GM12878 (cell line): Measurements from ENCODE around the gene MRTFA. TPM values are rescaled to one million over a fixed set of nuclear protein-coding genes. Genes with fewer than 3 reads are reported as not detected.

Experiments
- ATAC-seq: fragments of 200-7000 bp; cut with Tn5 transposase; 3 replicates; pipeline ENCODE4 v1.9.1; 2020; ENCODE audit warnings: mild to moderate bottlenecking, moderate library complexity
- BruUV-seq: library from RNA; stranded (reverse); fragments of 400-500 nt; replicated peaks from 2 replicates; lab custom pipeline; 2021; lab: Mats Ljungman, UMichigan
- CTCF ChIA-PET: fragments of 300-600 bp; sonication (Branson Sonifier 250); formaldehyde crosslinking; extraction: SDS; loops from one replicate; lab custom pipeline; 2021; ENCODE audit warnings: inconsistent platforms; lab: Yijun Ruan, JAX
- POLR2A ChIA-PET: fragments of 350-600 bp; formaldehyde crosslinking; extraction: SDS; loops from one replicate; lab custom pipeline; 2021; ENCODE audit warnings: inconsistent platforms; lab: Charles Lee
- RAD21 ChIA-PET: fragments of 300-600 bp; sonication (Branson Sonifier 250); formaldehyde crosslinking; loops from one replicate; lab custom pipeline; 2023; ENCODE audit warnings: antibody characterized with exemption; ENCODE audit not compliant: unreplicated experiment; lab: Charles Lee
- SMC1A ChIA-PET: fragments of 300-600 bp; sonication (Branson Sonifier 250); formaldehyde crosslinking; loops from one replicate; lab custom pipeline; 2023; ENCODE audit not compliant: unreplicated experiment, uncharacterized antibody; lab: Charles Lee
- DNase-seq: peaks from one replicate; pipeline ENCODE4 v3.0.0-alpha.2; 2011; ENCODE audit warnings: low read depth, low spot score
- FAIRE-seq: peaks from 3 replicates; lab custom pipeline; 2011; peaks lifted over from hg19 to GRCh38; lab: Jason Lieb, UNC
- H2AFZ ChIP-seq: 2 replicates; pipeline ENCODE4 v1.6.0; 2011; ENCODE audit warnings: low read depth, low read length, control low read depth; ENCODE audit not compliant: control insufficient read depth
- H3K27ac ChIP-seq: 2 replicates; pipeline ENCODE4 v1.5.1; 2011; ENCODE audit warnings: control low read depth; ENCODE audit not compliant: control insufficient read depth, insufficient read depth
- H3K27me3 ChIP-seq, 2 experiments: replicated peaks in 1 of 2; 2 replicates each; pipeline versions ENCODE4 v1.6.0 to v1.6.1; 2011; ENCODE audit warnings: low read length in 1 of 2; ENCODE audit not compliant: control insufficient read depth in 2 of 2, insufficient read depth in 2 of 2
- H3K36me3 ChIP-seq, 2 experiments: 2 replicates each; pipeline ENCODE4 v1.5.1; 2011; ENCODE audit warnings: low read length in 1 of 2; ENCODE audit not compliant: control insufficient read depth in 2 of 2, insufficient read depth in 2 of 2
- H3K4me1 ChIP-seq: 2 replicates; pipeline ENCODE4 v1.6.1; 2011; ENCODE audit warnings: mild to moderate bottlenecking, low read length, moderate library complexity, mixed read lengths; ENCODE audit not compliant: control insufficient read depth, insufficient read depth
- H3K4me2 ChIP-seq: 2 replicates; pipeline ENCODE4 v1.6.0; 2011; ENCODE audit warnings: control low read depth; ENCODE audit not compliant: control insufficient read depth, insufficient read depth
- H3K4me3 ChIP-seq: fragments of 200-600 bp; sonication (generic); 2 replicates; pipeline ENCODE4 v1.5.1; 2016
- H3K79me2 ChIP-seq: 2 replicates; pipeline ENCODE4 v1.6.0; 2011; ENCODE audit warnings: low read length; ENCODE audit not compliant: control insufficient read depth, insufficient read depth
- H3K9ac ChIP-seq: 2 replicates; pipeline ENCODE4 v1.8.0; 2011; ENCODE audit warnings: low read length, control low read depth, mixed read lengths; ENCODE audit not compliant: control insufficient read depth, insufficient read depth
- H3K9me3 ChIP-seq: replicated peaks from 3 replicates; pipeline ENCODE4 v1.5.1; 2011; ENCODE audit warnings: mild to moderate bottlenecking, low read length; ENCODE audit not compliant: control insufficient read depth, insufficient read depth
- H4K20me1 ChIP-seq: 2 replicates; pipeline ENCODE4 v1.6.0; 2011; ENCODE audit not compliant: control insufficient read depth, insufficient read depth
- ASH2L ChIP-seq: fragments of 300-600, 200-600 bp; sonication (generic); IDR thresholded peaks from 2 replicates; pipeline ENCODE4 v1.6.1; 2017; ENCODE audit warnings: low read depth, mild to moderate bottlenecking, borderline replicate concordance
- BMI1 ChIP-seq: fragments of 450-650 bp; IDR thresholded peaks from 2 replicates; pipeline ENCODE4 v1.6.1; 2016; ENCODE audit warnings: mild to moderate bottlenecking, moderate library complexity, borderline replicate concordance
- E2F4 ChIP-seq: IDR thresholded peaks from 2 replicates; pipeline ENCODE4 v1.6.1; 2012; ENCODE audit warnings: low read depth, low read length, improper control_type of control experiment
- RCOR1 ChIP-seq: conservative IDR thresholded peaks from 2 replicates; pipeline ENCODE4 v1.6.1; 2012; ENCODE audit warnings: low read depth, low read length, improper control_type of control experiment
- SMAD5 ChIP-seq: IDR thresholded peaks from 2 replicates; pipeline ENCODE4 v1.6.1; 2016; ENCODE audit warnings: antibody characterized with exemption, low read depth
- SMARCA5 ChIP-seq: fragments of 450-650 bp; IDR thresholded peaks from 2 replicates; pipeline ENCODE4 v1.6.1; 2017; ENCODE audit warnings: mild to moderate bottlenecking
- SREBF1 ChIP-seq: IDR thresholded peaks from 2 replicates; pipeline ENCODE4 v1.6.1; 2012; ENCODE audit warnings: mild to moderate bottlenecking, low read length
- TAF1 ChIP-seq: IDR thresholded peaks from 2 replicates; pipeline ENCODE4 v1.6.1; 2011; ENCODE audit warnings: mild to moderate bottlenecking, low read depth, low read length, borderline replicate concordance
- WRNIP1 ChIP-seq: IDR thresholded peaks from 2 replicates; pipeline ENCODE4 v1.6.1; 2011; ENCODE audit warnings: low read depth, low read length, improper control_type of control experiment, borderline replicate concordance
- ZNF24 ChIP-seq: fragments of 450-650 bp; IDR thresholded peaks from 2 replicates; pipeline ENCODE4 v1.6.1; 2017; ENCODE audit warnings: antibody characterized with exemption, mild to moderate bottlenecking
- ZNF274 ChIP-seq: IDR thresholded peaks from one replicate; pipeline ENCODE4 v1.8.0; 2011; ENCODE audit not compliant: insufficient read length, insufficient read depth
- ZNF384 ChIP-seq: IDR thresholded peaks from 2 replicates; pipeline ENCODE4 v1.6.1; 2012; ENCODE audit warnings: low read depth, mild to moderate bottlenecking, low read length, improper control_type of control experiment, borderline replicate concordance
- WGBS: methylation state at CpG from one replicate; pipeline ENCODE4 v1.1.6; 2016; ENCODE audit warnings: low lambda C conversion rate; ENCODE audit not compliant: insufficient replicate concordance, insufficient coverage; ENCODE audit errors: missing lambda C conversion rate; 5-methylcytosine and 5-hydroxymethylcytosine counted together
- in situ Hi-C: fragments of 300-500 bp; cut with MboI; formaldehyde crosslinking; loops from 9 replicates; pipeline ENCODE4 v1.14.3; 2018; ENCODE audit warnings: mixed read lengths
- intact Hi-C: fragments of 100-400 bp; cut with micrococcal nuclease; formaldehyde crosslinking; loops from one replicate; pipeline ENCODE4 v1.14.2; 2022; ENCODE audit not compliant: unreplicated experiment
- polyA plus RNA-seq, 11 experiments: library from polyadenylated mRNA; depleted of rRNA in 4 of 11; unstranded in 6 of 11; stranded (reverse) in 5 of 11; fragments of >200 nt; fragmentation: Nextera tagmentation in 4 of 11; fragmentation: Illumina TruSeq in 1 of 11; extraction: Ambion mirVana in 4 of 11; extraction: Trizol in 1 of 11; gene quantifications; 1 replicate in 1 of 11; 2 replicates in 10 of 11; pipeline versions ENCODE4 v1.2.1 to v1.2.3, GENCODE V29; 2011 to 2016; ENCODE audit warnings: inconsistent platforms in 2 of 11, missing spikeins in 2 of 11, low read depth in 1 of 11
- total RNA-seq, 4 experiments: library from RNA; depleted of rRNA in 3 of 4; stranded (reverse); fragments of >200 nt in 3 of 4; fragmentation: Illumina TruSeq in 1 of 4; extraction: Trizol in 1 of 4; gene quantifications; 2 replicates each; pipeline versions ENCODE4 v1.2.1 to v1.2.3, GENCODE V29; 2013 to 2021
- TF ChIP-seq, protein P1 (sequence below): IDR thresholded peaks from 2 replicates; pipeline ENCODE4 v1.6.1; 2011; ENCODE audit warnings: low read depth, low read length, improper control_type of control experiment, borderline replicate concordance

MRTFA gene
- total and polyA plus RNA-seq, 10 of the 15 experiments (the other 5 are each of a cell fraction or from before 2014, with no cell fraction given) = 2.0 to 63.9 (median 17.9) TPM

DNA sequence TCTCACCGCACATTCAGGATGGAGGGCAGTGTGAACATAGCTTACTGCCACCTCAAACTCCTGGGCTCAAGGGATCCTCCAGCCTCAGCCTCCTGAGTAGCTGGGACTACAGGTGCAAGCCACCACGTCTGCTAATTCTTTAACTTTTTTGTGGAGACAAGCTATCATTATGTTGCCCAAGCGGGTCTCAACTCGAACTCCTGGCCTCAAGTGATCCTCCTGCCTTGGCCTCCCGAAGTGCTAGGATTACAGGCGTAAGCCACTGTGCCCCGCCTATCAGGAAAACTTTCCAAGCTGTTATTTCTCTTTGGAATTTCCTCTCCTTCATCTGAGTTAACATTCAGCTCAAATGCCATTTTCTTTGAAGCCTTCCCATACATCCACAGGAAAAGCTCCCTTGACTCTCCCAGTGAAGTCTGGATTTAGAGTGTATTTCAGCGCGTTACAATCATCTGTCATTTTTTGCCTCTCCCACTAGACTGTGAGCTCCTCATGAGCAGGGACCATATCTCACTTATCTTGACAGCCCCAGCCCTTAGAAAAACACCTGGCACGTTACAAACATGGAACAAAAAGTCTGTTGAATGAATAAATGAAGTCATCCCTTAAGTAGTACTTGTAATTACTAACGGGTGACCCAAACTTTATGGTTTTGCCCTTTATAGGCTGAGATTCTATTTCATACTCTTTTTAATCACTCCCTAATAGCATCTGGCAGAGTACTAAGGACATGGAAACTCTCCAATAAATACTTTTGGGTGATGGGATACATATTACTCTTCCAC, 2.2 kb downstream of the MRTFA start:
- DNase-seq (no peak), ATAC-seq (no peak), FAIRE-seq (no peak)
- intact Hi-C loops (loop anchor here (5.0 kb wide), 1 partner anchor 42 kb away; no protein-coding TSS in a partner anchor), in situ Hi-C loops (no loop called here)
- ChIA-PET CTCF (interaction anchor here (0.6 to 9.3 kb wide), 14 partner anchors 11 to 198 kb away, joined by 3 to 79 read pairs (median 4); no protein-coding TSS in a partner anchor), POLR2A (interaction anchor here (0.7 to 2.5 kb wide), 16 partner anchors 11 to 227 kb away, joined by 3 to 15 read pairs (median 4); partner anchors contain the start of gene ST13), SMC1A (interaction anchor here (0.6 to 9.9 kb wide), 21 partner anchors 10 to 410 kb away, joined by 3 to 96 read pairs (median 5); no protein-coding TSS in a partner anchor), RAD21 (interaction anchor here (0.6 to 6.3 kb wide), 15 partner anchors 28 to 978 kb away, joined by 3 to 52 read pairs (median 4); no protein-coding TSS in a partner anchor)
- Histone ChIP-seq H3K4me2 (peak overlapping the region; percentile 59), H3K79me2 (peaks cover 60% of the 10 kb centered on the region), H3K27ac (no peak overlapping the region), H3K4me1 (peaks cover 6% of the 10 kb centered on the region), H2AFZ (no peak overlapping the region), H3K36me3 (no peaks in the 10 kb centered on the region), H3K9me3 (peaks cover 2% of the 10 kb centered on the region; the same call in 2 of the 3 replicates), H3K4me3 (peak overlapping the region; percentile 72; the same call in 1 of the 2 replicates), H3K9ac (no peak overlapping the region), H3K27me3 (no peaks in the 10 kb centered on the region), H4K20me1 (no peaks in the 10 kb centered on the region)
- no TSS peak for BruUV-seq
- over 99% methylated on average over 11 of the region's 11 CpGs for WGBS
- no peak for TF ChIP-seq ZNF384
- TF ChIP-seq RCOR1 = no peak
- no peak for TF ChIP-seq E2F4
- no peak for TF ChIP-seq ASH2L
- TF ChIP-seq, protein P1, sequence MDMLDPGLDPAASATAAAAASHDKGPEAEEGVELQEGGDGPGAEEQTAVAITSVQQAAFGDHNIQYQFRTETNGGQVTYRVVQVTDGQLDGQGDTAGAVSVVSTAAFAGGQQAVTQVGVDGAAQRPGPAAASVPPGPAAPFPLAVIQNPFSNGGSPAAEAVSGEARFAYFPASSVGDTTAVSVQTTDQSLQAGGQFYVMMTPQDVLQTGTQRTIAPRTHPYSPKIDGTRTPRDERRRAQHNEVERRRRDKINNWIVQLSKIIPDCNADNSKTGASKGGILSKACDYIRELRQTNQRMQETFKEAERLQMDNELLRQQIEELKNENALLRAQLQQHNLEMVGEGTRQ = no peak
- no peak for TF ChIP-seq TAF1
- no peak for TF ChIP-seq ZNF274
- no peak for TF ChIP-seq SMARCA5
- TF ChIP-seq WRNIP1 = no peak
- TF ChIP-seq BMI1 = no peak
- TF ChIP-seq ZNF24 = no peak
- no peak for TF ChIP-seq SMAD5
- no peak for TF ChIP-seq SREBF1
